Measurements from ENCODE around the gene C16orf92.
"Not testable (repeated sequence)": the region's sequence is repeated elsewhere in the genome, so short reads cannot be mapped to it uniquely, and the experiment has no call there.

The C16orf92 gene

GRCh38 chr16:30027588-30028437, 4.8 kb downstream of the C16orf92 start:
- no peak for DNase-seq (ENCODE audit: low read depth)

DNA sequence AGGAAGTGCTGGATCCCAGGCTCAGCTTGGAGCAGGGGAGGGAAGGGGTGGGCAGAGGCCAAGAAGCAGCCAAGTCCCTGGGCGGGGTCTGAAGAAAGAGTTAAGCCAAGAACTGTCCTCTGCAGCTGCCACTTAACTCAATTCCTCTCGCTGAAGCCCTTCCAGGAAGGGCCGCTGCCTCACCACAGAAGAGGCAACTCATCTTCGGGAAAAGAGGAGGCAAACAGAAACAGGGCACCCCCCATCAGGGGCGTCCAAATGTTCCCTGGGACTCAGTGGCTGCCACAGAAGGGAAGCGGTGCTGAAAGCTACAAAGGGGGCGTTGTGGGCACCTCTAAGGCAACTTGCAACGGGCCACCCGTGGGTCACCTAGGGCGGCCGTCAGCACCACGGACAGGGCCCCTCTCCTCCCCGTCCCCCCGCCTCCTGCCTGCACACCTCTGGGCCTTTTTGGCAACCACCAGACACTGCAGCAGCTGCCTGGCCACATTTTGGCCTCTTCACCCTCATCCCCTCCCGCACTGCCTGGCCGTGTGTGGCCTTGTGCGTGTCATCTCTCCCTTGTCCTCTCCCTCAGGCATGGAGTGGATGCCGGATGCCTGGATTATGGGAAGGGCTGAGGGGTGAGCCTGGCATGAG, 5.6 kb downstream of the C16orf92 start:
- DNase-seq (ENCODE audit: low read depth), result no peak

DNA sequence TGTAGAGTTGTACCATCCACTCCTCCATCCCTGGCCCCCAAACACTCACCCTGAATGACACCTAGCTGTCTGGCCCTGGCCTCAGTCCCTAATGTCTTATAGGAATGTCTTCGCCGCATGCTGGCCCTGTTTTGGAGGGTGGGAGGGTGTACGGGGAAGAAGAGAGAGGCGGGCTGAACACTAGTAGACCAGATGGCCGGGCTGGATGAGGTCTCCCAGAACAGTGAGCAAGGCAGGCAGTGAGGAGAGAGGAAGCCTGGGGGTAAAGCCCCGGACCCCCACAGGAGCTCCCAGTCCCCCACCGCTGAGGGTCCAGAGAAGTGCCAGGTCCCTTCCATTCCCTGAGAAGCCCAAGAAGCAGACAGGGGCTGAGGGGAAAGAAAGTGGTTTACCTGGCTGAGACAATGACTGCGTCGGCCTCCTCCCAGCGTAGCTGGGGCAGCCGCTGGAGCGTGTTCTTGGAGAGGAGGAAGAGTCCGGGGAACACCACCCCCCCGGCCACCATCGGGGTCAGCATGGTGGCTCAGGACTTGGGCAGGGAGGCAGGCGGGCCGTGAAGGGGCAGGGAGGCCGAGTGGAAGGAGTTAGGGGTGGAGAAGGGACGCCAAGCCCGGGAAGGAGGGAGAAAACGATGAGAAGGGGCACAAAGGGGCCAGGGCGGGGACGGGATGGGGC, 7.2 kb downstream of the C16orf92 start:
- no peak for DNase-seq (ENCODE audit: low read depth)

DNA sequence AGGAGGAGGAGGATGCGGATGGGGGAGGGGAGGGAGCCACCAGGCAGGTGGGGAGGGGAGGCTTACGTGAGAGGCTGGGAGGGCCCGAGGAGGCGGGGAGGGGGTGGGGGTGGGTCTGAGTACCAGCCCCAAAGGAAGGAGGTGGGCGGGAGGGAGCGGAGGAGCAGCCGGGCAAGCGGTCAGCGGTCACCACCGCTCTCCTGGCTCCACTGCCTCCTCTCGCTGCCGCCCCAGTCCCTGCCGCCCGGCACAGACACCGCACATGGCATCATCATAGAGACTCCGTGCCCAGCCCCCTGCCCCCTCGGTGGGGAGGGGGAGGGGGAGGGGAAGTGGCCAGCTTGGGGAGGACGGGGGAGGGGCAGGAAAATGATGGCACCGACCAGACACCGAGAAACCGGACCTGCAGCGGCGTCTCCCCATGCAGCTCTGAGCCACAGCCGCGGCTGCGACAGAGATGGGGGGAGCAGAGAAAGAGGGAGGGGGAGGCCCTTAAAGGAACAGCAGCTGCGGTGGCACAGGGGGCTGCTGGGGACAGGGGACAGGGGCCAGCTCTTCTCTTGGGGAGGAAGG, 7.9 kb downstream of the C16orf92 start, which contains the start of gene TLCD3B:
Gene TLCD3B, minus strand, starts transcription at position 431 of the 573 bp plus-strand sequence. CDS start 744 bp downstream, outside the sequence.
- DNase-seq (ENCODE audit: low read depth), result no peak

DNA sequence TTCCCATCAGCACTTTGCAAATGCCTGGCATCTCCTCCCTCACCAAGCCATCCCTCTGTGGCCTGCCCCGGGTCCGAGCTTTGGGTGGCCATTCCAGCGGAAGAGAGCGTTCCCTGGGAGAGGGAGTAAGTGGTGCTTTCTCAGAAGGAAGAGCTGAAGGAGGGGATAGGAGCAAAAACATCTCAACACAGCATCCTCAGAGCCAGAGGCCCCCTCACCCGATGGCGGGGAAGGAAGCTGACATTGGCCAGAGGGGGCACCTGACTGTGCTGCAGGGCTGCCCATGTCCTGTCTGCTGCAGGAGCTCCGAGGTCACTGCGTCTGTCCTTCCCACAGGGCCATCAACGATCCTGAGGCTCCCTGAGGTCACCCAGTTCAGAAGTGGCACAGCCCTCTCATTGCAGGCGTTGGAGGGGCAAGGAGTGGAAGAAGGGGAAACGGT, 8.5 kb downstream of the C16orf92 start:
- no peak for DNase-seq (ENCODE audit: low read depth)

- DNase-seq (ENCODE audit: low read depth), result peak; percentile 18
These were observed 9.3 kb downstream of the C16orf92 start for GRCh38 chr16:30032083-30032819.

GRCh38 chr16:30033270-30033669, 10.3 kb downstream of the C16orf92 start:
- DNase-seq (ENCODE audit: low read depth), result no peak

DNA sequence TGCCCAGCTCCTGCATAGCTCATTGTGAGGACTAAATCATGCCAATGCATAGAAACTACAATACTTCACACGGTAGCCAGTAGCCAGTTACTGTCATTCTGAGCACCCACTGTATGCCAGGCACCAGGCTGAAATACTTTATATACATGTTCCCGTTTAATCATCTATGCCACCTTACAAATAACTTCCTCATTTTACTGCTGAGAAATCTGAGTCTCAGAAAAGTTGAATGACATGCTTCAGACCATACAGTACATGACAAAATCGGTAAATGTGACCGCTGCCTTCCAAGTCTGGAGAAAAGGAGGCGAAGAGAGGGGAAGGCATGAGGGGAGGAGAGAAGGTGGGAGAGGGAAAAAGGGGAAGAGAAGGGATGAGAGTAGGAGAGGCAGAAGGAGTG, 17.2 kb downstream of the C16orf92 start:
- no peak for DNase-seq (ENCODE audit: low read depth)

DNA sequence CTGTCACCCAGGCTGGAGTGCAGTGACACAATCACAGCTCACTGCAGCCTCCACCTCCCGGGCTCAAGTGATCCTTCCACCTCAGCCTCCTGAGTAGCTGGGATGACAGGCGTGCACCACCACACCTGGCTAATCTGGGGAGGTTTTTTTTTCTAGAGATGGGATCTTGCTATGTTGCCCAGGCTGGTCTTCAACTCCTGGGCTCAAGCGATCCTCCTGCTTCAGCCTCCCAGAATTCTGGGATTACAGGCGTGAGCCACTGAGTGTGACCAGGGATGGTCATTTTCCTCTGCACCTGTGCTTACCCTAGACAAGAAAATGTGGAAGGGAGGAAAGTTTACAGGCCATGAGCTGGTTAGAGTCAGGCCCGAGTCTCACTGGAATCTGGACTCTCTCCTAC, 17.7 kb downstream of the C16orf92 start:
- DNase-seq (ENCODE audit: low read depth), result not testable (repeated sequence)

DNA sequence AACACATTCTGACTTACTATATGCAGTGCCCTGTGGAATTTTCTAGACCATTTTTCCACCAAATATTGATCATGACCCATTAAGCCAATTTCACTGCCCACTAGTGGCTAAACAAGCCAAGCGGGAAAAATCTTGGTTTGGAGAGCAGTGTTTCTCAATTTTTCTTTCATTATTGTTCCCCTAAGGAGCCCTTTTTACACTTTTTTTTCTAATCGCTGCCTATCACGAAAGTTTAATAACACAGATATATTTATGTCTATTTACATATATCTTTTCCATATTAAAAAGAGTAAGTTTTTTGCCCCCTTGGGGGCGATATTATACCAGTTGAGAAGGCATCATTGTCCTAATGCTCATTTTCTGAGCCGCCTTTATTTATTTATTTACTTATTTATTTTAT, 18.8 kb downstream of the C16orf92 start:
- DNase-seq (ENCODE audit: low read depth), result no peak

- no peak for DNase-seq (ENCODE audit: low read depth)
These were observed 23.2 kb downstream of the C16orf92 start for GRCh38 chr16:30046178-30046577.

DNA sequence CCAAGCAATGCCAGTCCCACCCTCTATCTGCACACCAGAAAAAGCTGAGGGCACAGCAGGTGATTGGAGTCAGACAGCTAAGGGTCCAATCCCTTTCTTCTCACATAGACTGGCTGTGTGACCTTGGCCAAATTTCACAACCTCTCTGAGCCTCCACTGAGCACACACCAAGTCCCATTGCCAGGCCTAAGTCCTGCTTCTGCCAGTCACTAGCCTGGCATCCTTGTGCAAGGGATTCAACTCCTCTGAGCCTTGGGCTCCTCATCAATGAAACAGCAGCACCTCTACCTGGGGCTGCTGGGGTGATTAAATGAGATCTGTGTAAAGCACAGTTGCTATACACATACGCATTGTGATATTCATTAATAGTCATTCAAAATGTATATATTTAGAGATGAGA, 23.6 kb downstream of the C16orf92 start:
- DNase-seq (ENCODE audit: low read depth), result no peak

GRCh38 chr16:30049871-30050270, 26.9 kb downstream of the C16orf92 start:
- DNase-seq (ENCODE audit: low read depth), result no peak

DNA sequence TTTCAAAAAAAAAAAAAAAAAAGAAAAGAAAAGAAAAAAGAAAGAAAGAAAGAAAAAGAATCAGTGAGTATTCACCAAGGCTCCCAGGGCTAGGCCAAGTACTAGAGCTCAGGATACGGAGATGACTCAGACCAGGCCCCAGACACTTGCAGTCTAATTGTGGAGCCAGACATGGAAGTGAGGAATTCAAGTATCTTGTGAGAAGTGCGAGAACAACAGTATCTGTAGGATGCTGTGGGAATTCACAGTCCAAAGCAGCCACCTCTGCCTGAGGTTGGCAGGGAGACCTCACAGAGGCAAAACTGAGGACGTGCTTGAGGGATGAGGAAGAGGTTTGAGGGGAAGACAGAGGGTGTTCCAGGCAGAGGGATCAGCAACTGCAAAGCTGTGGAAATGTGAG, 28.5 kb downstream of the C16orf92 start:
- DNase-seq (ENCODE audit: low read depth), result no peak

GRCh38 chr16:30052671-30053372, 29.8 kb downstream of the C16orf92 start:
- peak; percentile 79 for DNase-seq (ENCODE audit: low read depth)

- DNase-seq (ENCODE audit: low read depth), result no peak
These were observed 30.5 kb downstream of the C16orf92 start for GRCh38 chr16:30053376-30054015.

- DNase-seq (ENCODE audit: low read depth), result no peak
These were observed 31.5 kb downstream of the C16orf92 start for GRCh38 chr16:30054451-30054850.

DNA sequence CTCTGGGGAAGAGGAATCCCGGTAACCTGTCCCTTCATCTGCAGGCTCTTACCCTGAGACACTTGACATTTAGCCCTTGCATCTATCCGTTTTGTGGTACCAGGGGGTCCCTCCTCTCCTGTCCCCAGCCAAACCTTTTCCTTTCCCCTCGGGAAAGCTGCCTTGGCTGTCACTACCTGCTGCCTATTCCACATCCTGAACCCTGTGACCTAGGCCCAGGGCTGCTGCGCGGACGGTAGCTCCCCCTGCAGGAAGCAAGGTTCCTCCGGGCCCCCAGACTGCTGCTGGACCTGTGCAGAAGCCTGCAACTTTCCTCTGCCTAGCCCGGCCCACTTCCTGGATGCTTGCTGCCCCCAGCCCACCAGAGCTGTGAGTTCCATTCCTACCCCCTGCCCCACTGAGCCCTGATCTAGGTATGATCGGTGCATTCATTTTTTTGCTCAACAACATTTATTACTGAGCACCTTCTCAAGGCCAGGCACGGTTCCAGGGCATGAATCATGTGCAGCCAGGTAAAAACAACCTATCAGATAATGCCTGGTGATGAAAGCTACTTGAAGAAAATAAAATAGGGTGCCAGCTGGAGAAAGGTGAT, 32.1 kb downstream of the C16orf92 start:
- no peak for DNase-seq (ENCODE audit: low read depth)

GRCh38 chr16:30060346-30060745, 37.3 kb downstream of the C16orf92 start:
- DNase-seq (ENCODE audit: low read depth), result no peak
